GM23248 (cell line): ENCODE measurements around the gene MOXD1.

Experiments used
- EZH2 ChIP-seq: fragments of 200-600 bp; sonication (generic); IDR thresholded peaks from 2 replicates; pipeline ENCODE4 v1.6.1; 2018; ENCODE audit warnings: antibody characterized with exemption, mild to moderate bottlenecking; ENCODE audit not compliant: insufficient read depth, poor library complexity, severe bottlenecking
- EZH2phosphoT487 ChIP-seq: fragments of 200-600 bp; sonication (generic); IDR thresholded peaks from 2 replicates; pipeline ENCODE4 v1.6.1; 2018; ENCODE audit warnings: antibody characterized with exemption, moderate library complexity, mild to moderate bottlenecking, low read depth; ENCODE audit not compliant: insufficient read depth

DNA sequence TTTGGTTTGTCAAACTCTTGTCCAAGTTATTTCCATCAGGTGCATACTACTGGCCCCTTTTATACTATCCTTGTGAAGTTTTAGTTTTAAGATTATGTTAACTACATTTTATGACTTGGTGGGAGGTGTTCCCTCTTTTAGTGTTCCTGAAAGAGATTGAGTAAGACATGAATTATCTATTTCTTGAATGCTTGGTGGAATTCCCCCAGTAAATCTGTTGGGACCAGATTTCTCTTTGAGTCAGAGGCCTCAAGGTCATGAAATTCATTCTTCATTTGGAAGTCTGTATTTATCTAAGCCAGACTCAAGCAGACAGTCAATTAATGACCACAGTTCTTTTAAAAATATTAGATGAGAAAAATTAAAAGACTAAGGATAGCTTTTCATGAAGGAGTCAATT, 81.3 kb downstream of the MOXD1 start:
- TF ChIP-seq EZH2 (no peak), EZH2phosphoT487 (no peak)
